ENCODE data around the gene KCNQ1. TPM values are rescaled to one million over a fixed set of nuclear protein-coding genes. Genes with fewer than 3 reads are reported as not detected.
A peak's percentile ranks its signal among the peaks of the same experiment; 100 is the strongest.

KCNQ1 gene
- total RNA-seq, 3 donors from 2014 or later: 3.6 to 6.2 (median 5.1) TPM

GRCh38 chr11:2860636-2861035 lies 415.8 kb downstream of the KCNQ1 start:
- no peak for DNase-seq (ENCODE audit: low spot score in 2 of 2)
- intact Hi-C loops (cut with DNase I; ENCODE audit: low total_unique reads): no loop called here
- H3K4me1 ChIP-seq: peaks cover 0 to 8% of the 10 kb centered on the region in 2 donors
- no peak overlapping the region for H3K4me3 ChIP-seq
- no peaks in the 10 kb centered on the region for H3K36me3 ChIP-seq
- H3K9me3 ChIP-seq: no peaks in the 10 kb centered on the region
- TF ChIP-seq POLR2A (IDR thresholded peaks at IDR 0.05) (no peak), POLR2AphosphoS5 (IDR thresholded peaks at IDR 0.05) (no peak), CTCF (IDR thresholded peaks at IDR 0.05) (no peak)
- no peak overlapping the region for H3K27ac ChIP-seq
- peaks cover 0 to 8% of the 10 kb centered on the region in 2 donors for H3K27me3 ChIP-seq

DNA sequence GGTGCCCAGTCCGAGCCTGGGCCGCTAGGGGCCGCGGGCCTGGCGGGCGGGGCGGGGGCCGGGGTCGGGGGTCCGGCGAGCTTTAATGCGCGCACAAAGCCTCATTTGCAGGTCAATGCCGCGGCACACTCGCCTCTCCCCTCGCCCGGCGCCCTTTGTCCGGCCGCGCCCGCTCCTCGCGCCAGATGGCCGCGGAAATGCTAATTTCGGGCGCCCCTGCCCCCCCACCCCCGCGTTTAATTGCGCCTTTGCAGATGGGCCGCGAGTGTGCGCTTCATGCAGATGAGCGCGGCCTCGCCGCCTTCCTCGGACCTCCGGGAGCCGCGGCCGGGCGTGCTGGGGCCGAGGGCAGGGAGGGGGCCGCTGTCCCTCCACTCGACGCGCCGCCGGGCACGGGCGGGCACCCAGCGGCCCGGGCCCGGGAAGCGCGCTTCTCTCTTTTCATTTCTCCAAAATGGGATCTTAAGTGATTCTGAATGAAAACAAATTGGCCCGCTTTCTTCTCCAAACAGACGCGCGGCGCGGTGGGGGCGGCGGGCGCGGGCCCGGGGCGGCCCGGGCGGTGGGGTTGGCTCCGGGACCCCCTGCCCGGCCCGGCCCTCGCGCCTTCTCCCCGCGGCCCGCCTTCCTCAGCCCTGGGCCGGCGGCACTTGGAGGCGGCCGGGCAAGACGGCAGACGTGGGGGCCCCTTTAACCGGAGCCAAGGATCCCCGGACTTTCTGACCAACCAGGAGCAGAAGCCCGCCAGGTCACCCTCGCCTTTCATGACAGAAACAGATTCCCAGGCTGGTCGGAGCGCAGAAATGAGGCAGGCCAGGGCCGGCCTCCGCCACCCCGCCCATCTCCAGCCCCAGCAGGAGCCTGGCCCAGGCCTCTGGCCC lies 417.8 kb downstream of the KCNQ1 start:
- DNase-seq (ENCODE audit: low spot score in 2 of 2): no peak
- intact Hi-C loops (cut with DNase I; ENCODE audit: low total_unique reads): no loop called here
- TF ChIP-seq POLR2A (IDR thresholded peaks at IDR 0.05) (no peak), POLR2AphosphoS5 (IDR thresholded peaks at IDR 0.05) (no peak), CTCF (IDR thresholded peaks at IDR 0.05) (no peak)
- Histone ChIP-seq H3K4me1 (peaks cover 0 to 8% of the 10 kb centered on the region in 2 donors), H3K27me3 (peaks cover 0 to 8% of the 10 kb centered on the region in 2 donors), H3K27ac (no peak overlapping the region), H3K4me3 (peak overlapping the region; percentile 28 to 66 (median 44)), H3K9me3 (no peaks in the 10 kb centered on the region), H3K36me3 (no peaks in the 10 kb centered on the region)

- no peak for DNase-seq (ENCODE audit: low spot score in 2 of 2)
- Histone ChIP-seq H3K4me1 (peaks cover 0 to 8% of the 10 kb centered on the region in 2 donors), H3K27me3 (peaks cover 0 to 8% of the 10 kb centered on the region in 2 donors), H3K36me3 (no peaks in the 10 kb centered on the region), H3K27ac (no peak overlapping the region), H3K4me3 (peak overlapping the region; percentile 28 to 66 (median 44)), H3K9me3 (no peaks in the 10 kb centered on the region)
- intact Hi-C loops (cut with DNase I; ENCODE audit: low total_unique reads): no loop called here
- TF ChIP-seq POLR2AphosphoS5 (IDR thresholded peaks at IDR 0.05): no peak
- no peak for TF ChIP-seq POLR2A (IDR thresholded peaks at IDR 0.05)
- TF ChIP-seq CTCF (IDR thresholded peaks at IDR 0.05): no peak
These were observed 418.4 kb downstream of the KCNQ1 start for GRCh38 chr11:2863276-2863618.

DNA sequence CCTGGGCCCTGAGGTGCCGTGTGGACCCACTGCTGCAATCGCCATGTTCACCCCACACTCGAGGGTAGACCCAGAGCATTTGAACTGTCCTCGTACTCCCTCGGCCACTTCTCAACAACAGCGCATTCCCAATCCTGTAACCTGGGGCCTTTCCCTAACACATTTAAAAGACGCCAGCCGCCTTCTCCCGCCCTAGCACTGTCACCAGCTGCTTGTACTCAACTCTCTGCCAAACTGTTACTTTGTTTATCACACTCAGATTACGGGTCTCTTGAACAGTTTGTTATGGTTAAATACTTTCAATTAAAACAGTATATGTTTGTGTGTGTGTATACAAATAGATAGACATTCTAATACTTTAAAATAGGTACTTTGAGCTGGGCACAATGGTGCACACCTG lies 420.1 kb downstream of the KCNQ1 start:
- Histone ChIP-seq H3K27me3 (peaks cover 3 to 18% of the 10 kb centered on the region in 2 donors), H3K4me1 (peaks cover 0 to 8% of the 10 kb centered on the region in 2 donors), H3K36me3 (no peaks in the 10 kb centered on the region), H3K9me3 (no peaks in the 10 kb centered on the region), H3K4me3 (no peak overlapping the region), H3K27ac (no peak overlapping the region)
- no peak for DNase-seq (ENCODE audit: low spot score in 2 of 2)
- no peak for TF ChIP-seq CTCF (IDR thresholded peaks at IDR 0.05)
- TF ChIP-seq POLR2A (IDR thresholded peaks at IDR 0.05): no peak
- no peak for TF ChIP-seq POLR2AphosphoS5 (IDR thresholded peaks at IDR 0.05)
- intact Hi-C loops (cut with DNase I; ENCODE audit: low total_unique reads): no loop called here

DNA sequence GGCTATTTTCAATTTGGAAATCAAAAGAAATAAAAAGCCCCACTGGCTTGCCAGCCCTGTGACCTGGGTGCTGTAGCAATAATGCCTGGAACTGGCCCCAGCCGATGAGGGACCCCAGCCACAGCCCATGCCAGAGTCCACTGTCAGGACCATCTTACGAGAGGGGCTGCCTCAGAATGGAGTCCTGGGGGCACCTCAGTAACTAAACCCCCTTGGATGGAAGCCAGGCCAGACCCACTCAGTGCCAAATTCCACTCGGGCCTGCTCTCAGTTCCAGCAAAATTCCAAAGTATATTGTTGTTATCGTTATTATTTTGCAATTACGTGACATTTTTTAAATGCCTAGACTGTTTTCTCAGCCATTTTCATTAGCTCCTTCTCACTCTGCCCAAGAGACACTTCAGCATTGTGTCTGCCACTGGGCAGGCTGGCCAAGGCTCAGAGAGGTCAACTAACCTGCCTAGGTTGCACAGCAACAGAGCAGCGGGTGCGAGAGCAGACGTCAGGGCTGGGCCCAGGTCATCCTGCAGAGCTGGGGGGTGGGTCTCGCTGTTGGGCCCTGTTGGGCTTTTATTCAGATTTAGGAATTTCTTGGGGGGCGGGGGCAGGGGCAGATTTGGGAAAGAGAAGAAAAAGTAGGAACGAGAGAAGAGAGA lies 421.2 kb downstream of the KCNQ1 start:
- intact Hi-C loops (cut with DNase I; ENCODE audit: low total_unique reads): no loop called here
- TF ChIP-seq CTCF (IDR thresholded peaks at IDR 0.05): no peak
- TF ChIP-seq POLR2A (IDR thresholded peaks at IDR 0.05): no peak
- TF ChIP-seq POLR2AphosphoS5 (IDR thresholded peaks at IDR 0.05): no peak
- Histone ChIP-seq H3K9me3 (no peaks in the 10 kb centered on the region), H3K36me3 (no peaks in the 10 kb centered on the region), H3K4me3 (no peak overlapping the region), H3K4me1 (peaks cover 0 to 8% of the 10 kb centered on the region in 2 donors), H3K27me3 (peaks cover 4 to 29% of the 10 kb centered on the region in 2 donors), H3K27ac (no peak overlapping the region)
- DNase-seq (ENCODE audit: low spot score in 2 of 2): no peak
